Measurements from ENCODE around the gene PON3. TPM values are rescaled to one million over a fixed set of nuclear protein-coding genes. Genes with fewer than 3 reads are reported as not detected.

Gene PON3
- total RNA-seq, 1 experiment from 2014 or later: 1.2 TPM

- BruUV-seq (replicated peaks): no TSS peak
- in situ Hi-C loops (cut with HindIII; ENCODE audit: low pct_unique_long_range_greater_than_20kb, low sequenced_read_pairs) (no loop called here), intact Hi-C loops (cut with micrococcal nuclease; ENCODE audit: unreplicated experiment) (no loop called here)
- no peak overlapping the region for H3K4me3 ChIP-seq (ENCODE audit: low read depth in 2 of 2, low read length in 2 of 2)
- H3K4me1 ChIP-seq (ENCODE audit: control insufficient read depth, insufficient read depth, low read length): no peaks in the 10 kb centered on the region
- peaks cover 14% of the 10 kb centered on the region for H3K36me3 ChIP-seq (ENCODE audit: control insufficient read depth, insufficient read depth, low read length)
- no peak for ATAC-seq
- H3K27ac ChIP-seq (ENCODE audit: low read length): no peak overlapping the region
- CTCF ChIA-PET: no interaction called here
- no peaks in the 10 kb centered on the region for H3K27me3 ChIP-seq (ENCODE audit: control insufficient read depth, insufficient read depth, low read length)
- DNase-seq (ENCODE audit: low read depth, low spot score): no peak
- no peak for TF ChIP-seq POLR2AphosphoS5 (IDR thresholded peaks at IDR 0.05; ENCODE audit: low read depth, low read length)
- POLR2A ChIA-PET: no interaction called here
- H3K9me3 ChIP-seq (ENCODE audit: control insufficient read depth, insufficient read depth, low read depth, low read length): no peaks in the 10 kb centered on the region
Measured at GRCh38 chr7:95412075-95412474, 15.9 kb upstream of the PON3 start.

- intact Hi-C loops (cut with micrococcal nuclease; ENCODE audit: unreplicated experiment): no loop called here
- ChIA-PET POLR2A (no interaction called here), CTCF (no interaction called here)
- TF ChIP-seq SIN3A (IDR thresholded peaks at IDR 0.05; ENCODE audit: borderline replicate concordance, insufficient read depth, low read depth, low read length) (no peak), POLR2AphosphoS5 (IDR thresholded peaks at IDR 0.05; ENCODE audit: low read depth, low read length) (no peak), REST (IDR thresholded peaks at IDR 0.05; ENCODE audit: insufficient read depth in 1 of 2, low read depth in 2 of 2, low read length in 1 of 2) (no peak), CTCF (IDR thresholded peaks at IDR 0.05) (no peak), TCF7L2 (IDR thresholded peaks at IDR 0.05; ENCODE audit: low read depth, low read length) (no peak)
- H3K4me3 ChIP-seq (ENCODE audit: low read depth in 2 of 2, low read length in 2 of 2): no peak overlapping the region
- H3K9me3 ChIP-seq (ENCODE audit: control insufficient read depth, insufficient read depth, low read depth, low read length): no peaks in the 10 kb centered on the region
- in situ Hi-C loops (cut with HindIII; ENCODE audit: low pct_unique_long_range_greater_than_20kb, low sequenced_read_pairs): no loop called here
- peaks cover 16% of the 10 kb centered on the region for H3K36me3 ChIP-seq (ENCODE audit: control insufficient read depth, insufficient read depth, low read length)
- ATAC-seq (no peak), DNase-seq (ENCODE audit: low read depth, low spot score) (no peak)
- H3K27me3 ChIP-seq (ENCODE audit: control insufficient read depth, insufficient read depth, low read length): no peaks in the 10 kb centered on the region
- BruUV-seq (replicated peaks): no TSS peak
- H3K4me1 ChIP-seq (ENCODE audit: control insufficient read depth, insufficient read depth, low read length): no peaks in the 10 kb centered on the region
- H3K27ac ChIP-seq (ENCODE audit: low read length): no peak overlapping the region
Measured at GRCh38 chr7:95411666-95412065, 15.5 kb upstream of the PON3 start.

- in situ Hi-C loops (cut with HindIII; ENCODE audit: low pct_unique_long_range_greater_than_20kb, low sequenced_read_pairs): no loop called here
- TF ChIP-seq CTCF (IDR thresholded peaks at IDR 0.05) (no peak), POLR2AphosphoS5 (IDR thresholded peaks at IDR 0.05; ENCODE audit: low read depth, low read length) (no peak), TCF7L2 (IDR thresholded peaks at IDR 0.05; ENCODE audit: low read depth, low read length) (no peak), SIN3A (IDR thresholded peaks at IDR 0.05; ENCODE audit: borderline replicate concordance, insufficient read depth, low read depth, low read length) (no peak), REST (IDR thresholded peaks at IDR 0.05; ENCODE audit: insufficient read depth in 1 of 2, low read depth in 2 of 2, low read length in 1 of 2) (no peak)
- no peak for DNase-seq (ENCODE audit: low read depth, low spot score)
- ChIA-PET CTCF (no interaction called here), POLR2A (no interaction called here)
- intact Hi-C loops (cut with micrococcal nuclease; ENCODE audit: unreplicated experiment): no loop called here
- BruUV-seq (replicated peaks): no TSS peak
- ATAC-seq: no peak
- Histone ChIP-seq H3K27ac (ENCODE audit: low read length) (no peak overlapping the region), H3K4me3 (ENCODE audit: low read depth in 2 of 2, low read length in 2 of 2) (no peak overlapping the region), H3K27me3 (ENCODE audit: control insufficient read depth, insufficient read depth, low read length) (no peaks in the 10 kb centered on the region), H3K4me1 (ENCODE audit: control insufficient read depth, insufficient read depth, low read length) (no peaks in the 10 kb centered on the region), H3K36me3 (ENCODE audit: control insufficient read depth, insufficient read depth, low read length) (peaks cover 20% of the 10 kb centered on the region), H3K9me3 (ENCODE audit: control insufficient read depth, insufficient read depth, low read depth, low read length) (no peaks in the 10 kb centered on the region)
Measured at GRCh38 chr7:95411036-95411435, 14.9 kb upstream of the PON3 start.

Data from Panc1 (cell line).